ENCODE data around the gene MORN4. TPM values are rescaled to one million over a fixed set of nuclear protein-coding genes. Genes with fewer than 3 reads are reported as not detected.

The MORN4 gene
- total RNA-seq, 6 experiments from 2014 or later, result 0.69 to 3.9 (median 1.6) TPM

DNA sequence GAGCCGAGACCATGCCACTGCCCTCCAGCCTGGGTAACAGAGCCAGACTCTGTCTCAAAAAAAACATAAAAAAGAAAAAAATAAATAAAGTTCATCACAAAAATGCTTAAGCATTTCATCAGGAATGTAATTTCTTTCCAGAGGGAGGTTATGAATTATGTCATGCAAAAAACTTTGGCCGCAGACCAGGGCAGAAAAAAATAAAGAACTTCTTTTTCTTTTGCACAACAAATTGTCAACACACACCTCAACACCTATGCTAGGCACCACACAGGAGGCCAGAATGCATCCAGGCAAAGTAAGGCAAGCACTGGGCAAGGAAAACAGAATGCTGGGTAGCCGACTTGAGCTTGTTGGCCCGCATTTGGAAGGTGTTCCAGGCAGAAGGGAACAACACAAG is 39.9 kb downstream of the MORN4 start:
- no peaks in the 10 kb centered on the region for H3K9me3 ChIP-seq
- no peak overlapping the region for H3K27ac ChIP-seq
- TF ChIP-seq POLR2A (IDR thresholded peaks at IDR 0.05) (no peak), CTCF (IDR thresholded peaks at IDR 0.05) (no peak)
- no peak for DNase-seq
- H3K4me3 ChIP-seq, result no peak overlapping the region
- peaks cover 0 to 40% (median 8%) of the 10 kb centered on the region in 4 donors for H3K4me1 ChIP-seq
- intact Hi-C loops (cut with DNase I), result no loop called here
- 65% methylated on average over 3 of the region's 4 CpGs for WGBS (ENCODE audit: insufficient coverage, low coverage, low lambda C conversion rate, missing lambda C conversion rate)
- ATAC-seq, result no peak
- H3K27me3 ChIP-seq, result no peaks in the 10 kb centered on the region
- H3K36me3 ChIP-seq, result peaks cover 0 to 11% (median 0%) of the 10 kb centered on the region in 4 donors

GRCh38 chr10:97590748-97591495 is 42.4 kb downstream of the MORN4 start:
- WGBS (ENCODE audit: insufficient coverage, low coverage, low lambda C conversion rate, missing lambda C conversion rate), result 75% methylated on average over 2 of the region's 5 CpGs
- no peaks in the 10 kb centered on the region for H3K9me3 ChIP-seq

GRCh38 chr10:97590082-97590747 is 43.1 kb downstream of the MORN4 start:
- intact Hi-C loops (cut with DNase I), result no loop called here
- TF ChIP-seq POLR2A (IDR thresholded peaks at IDR 0.05), result no peak
- TF ChIP-seq CTCF (IDR thresholded peaks at IDR 0.05), result no peak
- ATAC-seq, result no peak
- Histone ChIP-seq H3K4me1 (peaks cover 0 to 27% (median 7%) of the 10 kb centered on the region in 4 donors), H3K27me3 (no peaks in the 10 kb centered on the region), H3K4me3 (no peak overlapping the region), H3K27ac (no peak overlapping the region), H3K36me3 (peaks cover 0 to 11% (median 0%) of the 10 kb centered on the region in 4 donors), H3K9me3 (no peaks in the 10 kb centered on the region)
- WGBS (ENCODE audit: insufficient coverage, low coverage, low lambda C conversion rate, missing lambda C conversion rate), result 86% methylated on average over 2 of the region's 15 CpGs
- DNase-seq, result peak in 1 of 3 donors; percentile 43

More at GRCh38 chr10:97590748-97591495, 42.4 kb downstream of the MORN4 start:
- no peak overlapping the region for H3K27ac ChIP-seq
- DNase-seq (peak in 1 of 3 donors; percentile 22), ATAC-seq (no peak)
- H3K4me1 ChIP-seq, result peaks cover 0 to 34% (median 5%) of the 10 kb centered on the region in 4 donors
- H3K27me3 ChIP-seq, result no peaks in the 10 kb centered on the region
- TF ChIP-seq POLR2A (IDR thresholded peaks at IDR 0.05), result no peak
- no peak for TF ChIP-seq CTCF (IDR thresholded peaks at IDR 0.05)
- peaks cover 0 to 11% (median 0%) of the 10 kb centered on the region in 4 donors for H3K36me3 ChIP-seq
- intact Hi-C loops (cut with DNase I), result no loop called here
- H3K4me3 ChIP-seq, result no peak overlapping the region

DNA sequence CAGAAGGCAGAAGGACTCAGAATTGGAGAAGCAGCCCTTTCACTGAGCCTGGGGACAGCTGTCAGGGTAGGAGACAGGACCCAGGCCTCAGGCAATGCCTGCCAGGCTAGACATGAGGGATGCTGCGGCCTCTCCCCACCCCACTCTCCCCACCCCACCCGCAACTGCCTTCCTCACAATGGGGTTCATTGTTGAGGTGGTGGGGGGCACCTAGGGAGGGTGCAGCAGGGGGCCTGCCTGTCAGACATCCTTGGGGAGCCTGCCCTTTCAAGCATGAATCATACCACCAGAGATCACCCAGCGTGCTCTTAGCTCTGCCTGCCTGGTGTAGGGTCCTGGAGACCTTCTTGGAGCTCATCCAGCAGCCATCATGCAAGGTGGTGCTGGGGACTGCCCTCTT is 43.8 kb downstream of the MORN4 start, which contains the start of gene C10orf62:
Gene C10orf62 (plus strand): TSS at position 243 of the 400 bp plus-strand sequence. CDS start 177 bp downstream, outside the sequence.
- no peak for TF ChIP-seq POLR2A (IDR thresholded peaks at IDR 0.05)
- no peak for TF ChIP-seq CTCF (IDR thresholded peaks at IDR 0.05)
- ATAC-seq, result no peak
- intact Hi-C loops (cut with DNase I), result no loop called here
- Histone ChIP-seq H3K27me3 (no peaks in the 10 kb centered on the region), H3K9me3 (no peaks in the 10 kb centered on the region), H3K36me3 (peaks cover 0 to 11% (median 0%) of the 10 kb centered on the region in 4 donors), H3K4me3 (peak within 1 kb of the TSS in 1 of 3 donors; percentile 64), H3K4me1 (peaks cover 0 to 26% (median 7%) of the 10 kb centered on the region in 4 donors), H3K27ac (peak within 1 kb of the TSS in 2 of 3 donors; percentile 15 to 51)
- no CpG with 5 or more reads among the region's 3 CpGs for WGBS (ENCODE audit: insufficient coverage, low coverage, low lambda C conversion rate, missing lambda C conversion rate)
- DNase-seq, result peak in 1 of 3 donors; percentile 31
